GM12864 (cell line): ENCODE measurements around the gene LAMB1.

Experiments used
- DNase-seq: peaks from one replicate; pipeline ENCODE4 v3.0.0-alpha.2; 2011; ENCODE audit warnings: low read depth
- H3K4me3 ChIP-seq: 2 replicates; pipeline ENCODE4 v1.5.1; 2011; ENCODE audit warnings: mild to moderate bottlenecking, low read depth, low read length, control low read depth
- TF ChIP-seq, protein P1 (sequence below): IDR thresholded peaks from 2 replicates; pipeline ENCODE4 v1.5.1; 2011; ENCODE audit warnings: low read depth, mild to moderate bottlenecking, moderate library complexity, low read length, control low read depth, inconsistent platforms; ENCODE audit errors: missing control alignments

Gene LAMB1

DNA sequence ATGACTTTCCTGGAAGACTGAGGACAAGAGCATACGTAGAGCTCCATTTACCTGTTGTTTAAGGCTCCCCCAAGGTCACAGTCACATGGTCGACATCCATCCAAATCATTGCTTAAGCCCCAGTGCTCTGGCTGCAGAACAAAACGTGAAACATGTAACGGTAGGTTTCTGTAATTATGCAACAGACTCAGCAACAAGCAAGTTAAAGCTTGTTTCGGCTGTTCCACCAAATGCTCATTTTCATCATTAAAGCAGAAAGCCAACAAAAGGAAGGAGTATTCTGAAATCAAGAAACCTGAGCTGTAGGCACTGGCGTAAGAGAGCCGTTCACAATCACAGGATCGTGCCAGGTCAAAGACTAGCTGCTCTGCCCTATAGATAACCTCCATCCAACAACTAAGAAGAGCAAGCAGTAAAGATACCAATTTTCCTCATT, 30.0 kb downstream of the LAMB1 start:
- TF ChIP-seq, protein P1, sequence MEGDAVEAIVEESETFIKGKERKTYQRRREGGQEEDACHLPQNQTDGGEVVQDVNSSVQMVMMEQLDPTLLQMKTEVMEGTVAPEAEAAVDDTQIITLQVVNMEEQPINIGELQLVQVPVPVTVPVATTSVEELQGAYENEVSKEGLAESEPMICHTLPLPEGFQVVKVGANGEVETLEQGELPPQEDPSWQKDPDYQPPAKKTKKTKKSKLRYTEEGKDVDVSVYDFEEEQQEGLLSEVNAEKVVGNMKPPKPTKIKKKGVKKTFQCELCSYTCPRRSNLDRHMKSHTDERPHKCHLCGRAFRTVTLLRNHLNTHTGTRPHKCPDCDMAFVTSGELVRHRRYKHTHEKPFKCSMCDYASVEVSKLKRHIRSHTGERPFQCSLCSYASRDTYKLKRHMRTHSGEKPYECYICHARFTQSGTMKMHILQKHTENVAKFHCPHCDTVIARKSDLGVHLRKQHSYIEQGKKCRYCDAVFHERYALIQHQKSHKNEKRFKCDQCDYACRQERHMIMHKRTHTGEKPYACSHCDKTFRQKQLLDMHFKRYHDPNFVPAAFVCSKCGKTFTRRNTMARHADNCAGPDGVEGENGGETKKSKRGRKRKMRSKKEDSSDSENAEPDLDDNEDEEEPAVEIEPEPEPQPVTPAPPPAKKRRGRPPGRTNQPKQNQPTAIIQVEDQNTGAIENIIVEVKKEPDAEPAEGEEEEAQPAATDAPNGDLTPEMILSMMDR, result no peak
- H3K4me3 ChIP-seq, result no peak overlapping the region
- no peak for DNase-seq

DNA sequence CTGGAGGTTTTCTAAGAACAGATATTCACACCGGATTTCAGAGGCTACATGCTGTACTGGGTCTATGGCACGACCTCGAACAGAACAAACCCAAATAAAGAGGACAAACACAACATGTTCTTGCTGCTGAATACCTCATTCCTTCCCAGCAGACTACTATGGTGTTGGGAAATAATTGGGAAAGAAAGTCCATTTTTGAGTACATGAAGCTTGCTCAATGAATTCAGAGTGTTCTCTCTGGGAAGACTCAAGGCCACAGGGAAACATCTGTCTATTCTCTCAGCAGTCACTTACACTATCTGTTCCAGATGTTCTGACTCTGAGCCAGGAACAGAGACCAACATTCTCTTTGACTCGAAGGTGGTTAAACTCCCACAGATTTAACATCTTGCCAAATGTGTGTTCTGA, 30.9 kb downstream of the LAMB1 start:
- TF ChIP-seq, protein P1, result no peak
- H3K4me3 ChIP-seq, result no peak overlapping the region
- DNase-seq, result no peak

DNA sequence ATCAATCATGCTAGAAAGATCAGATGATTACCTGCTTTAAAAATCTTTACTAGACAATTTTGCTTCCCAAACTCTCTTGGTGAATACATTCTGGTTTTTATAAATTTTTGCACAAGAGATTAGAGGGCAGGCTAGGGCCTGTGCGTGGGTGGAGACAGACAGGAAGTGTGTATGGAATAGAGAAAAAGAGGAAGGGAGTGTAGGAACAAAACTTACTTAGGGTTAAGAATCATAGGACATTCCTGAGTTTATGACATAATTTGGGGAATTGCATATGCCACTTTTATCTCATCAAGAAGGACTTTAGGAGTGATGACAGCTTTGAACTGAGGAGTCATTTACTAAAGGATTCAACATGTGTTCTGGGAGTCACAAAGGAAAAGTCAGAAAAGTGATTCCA, 31.3 kb downstream of the LAMB1 start:
- TF ChIP-seq, protein P1, result no peak
- H3K4me3 ChIP-seq, result no peak overlapping the region
- DNase-seq, result no peak

DNA sequence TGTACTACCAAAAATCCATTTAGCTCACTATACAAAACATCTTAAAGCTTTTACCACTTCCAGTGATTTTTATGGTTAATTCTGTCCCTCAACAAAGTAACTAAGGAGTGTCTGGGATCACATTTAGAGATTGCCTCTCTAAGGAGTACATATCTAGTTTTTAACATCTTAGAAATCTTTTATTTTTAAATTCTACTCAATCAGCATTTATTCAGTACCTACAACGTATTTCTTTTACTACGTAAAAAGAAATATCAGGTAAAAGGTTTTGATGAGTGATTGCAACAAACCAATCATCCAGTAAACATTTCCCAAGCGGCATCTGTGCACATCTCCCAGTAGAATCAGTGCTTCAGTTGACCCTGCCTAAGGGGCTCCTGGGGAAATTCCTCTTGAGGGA, 31.9 kb downstream of the LAMB1 start:
- TF ChIP-seq, protein P1, result no peak
- no peak overlapping the region for H3K4me3 ChIP-seq
- no peak for DNase-seq

DNA sequence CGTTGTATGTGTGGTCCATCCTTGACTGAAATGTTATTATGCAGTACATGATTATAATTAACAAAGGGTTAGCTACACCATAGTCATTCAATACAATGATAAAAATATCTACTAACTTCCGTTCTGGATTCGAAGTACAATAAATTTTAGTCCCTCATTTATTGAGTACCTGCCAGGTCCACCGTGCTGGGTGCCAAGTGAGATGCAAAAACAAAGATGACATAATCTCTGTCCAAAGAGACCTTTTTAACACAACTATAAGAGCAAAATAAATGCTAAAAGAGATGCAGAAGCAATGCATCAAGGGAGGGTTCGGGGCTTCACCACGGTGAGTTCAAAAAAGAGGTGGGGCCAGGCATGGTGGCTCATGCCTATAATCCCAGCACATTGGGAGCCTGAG, 33.1 kb downstream of the LAMB1 start:
- DNase-seq, result no peak
- TF ChIP-seq, protein P1, result no peak
- no peak overlapping the region for H3K4me3 ChIP-seq

DNA sequence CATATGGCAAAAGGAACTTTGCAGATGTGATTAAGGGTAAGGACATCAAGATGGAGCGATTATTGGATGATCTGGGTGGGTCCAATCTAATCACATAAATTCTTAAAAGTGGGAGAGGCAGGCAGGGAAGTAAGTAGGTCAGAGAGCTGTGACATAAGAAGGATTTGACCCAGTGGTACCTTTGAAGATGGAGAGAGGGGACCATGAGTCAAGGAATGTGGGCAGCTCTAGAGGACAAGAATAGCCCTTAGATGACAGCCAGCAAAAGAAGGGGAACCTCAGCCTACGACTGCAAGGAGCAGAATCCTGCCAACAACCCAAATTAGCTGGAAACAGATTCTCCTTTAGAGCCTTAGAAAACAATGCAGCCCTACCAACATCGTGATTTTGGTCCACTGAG, 34.5 kb downstream of the LAMB1 start:
- no peak overlapping the region for H3K4me3 ChIP-seq
- no peak for DNase-seq
- TF ChIP-seq, protein P1, result no peak

DNA sequence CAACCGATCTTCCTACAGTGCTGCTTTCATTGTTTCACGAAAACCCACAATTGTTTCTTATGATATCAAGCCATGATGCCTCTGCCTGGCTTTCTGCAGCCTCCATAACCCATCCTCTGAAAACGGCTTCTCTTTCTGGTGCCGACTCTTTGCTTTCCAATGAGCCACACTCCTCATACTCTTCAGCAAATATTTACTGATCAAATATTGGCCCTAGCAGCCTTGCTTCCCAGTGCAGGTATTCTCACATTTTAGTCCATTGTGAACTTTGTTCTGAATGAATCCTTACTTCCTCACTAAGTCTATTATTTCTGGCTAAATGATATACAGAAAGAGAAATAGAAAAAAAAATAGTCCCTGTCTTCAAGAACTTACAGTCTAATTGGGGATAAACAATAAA, 35.5 kb downstream of the LAMB1 start:
- TF ChIP-seq, protein P1, result no peak
- no peak overlapping the region for H3K4me3 ChIP-seq
- DNase-seq, result no peak
